Left lung (tissue), 10 donors: ENCODE results near the gene KRT80. TPM values are rescaled to one million over a fixed set of nuclear protein-coding genes. Genes with fewer than 3 reads are reported as not detected.
A peak's percentile ranks its signal among the peaks of the same experiment; 100 is the strongest.

ENCODE experiments used
- ATAC-seq: fragments of 200-7000 bp; cut with Tn5 transposase; one replicate; pipeline ENCODE4 v1.9.1; 2020; ENCODE audit warnings: moderate library complexity
- DNase-seq, 4 donors: peaks; one replicate each; pipeline ENCODE4 v3.0.0-alpha.2; 2013 to 2020
- H3K27ac ChIP-seq, 2 donors: fragments of 200-600 bp; sonication (generic) in 1 of 2; one replicate each; pipeline versions ENCODE4 v1.5.0 to v1.8.0; 2020 to 2021
- H3K27me3 ChIP-seq, 2 donors: fragments of 200-600 bp; sonication (generic) in 1 of 2; one replicate each; pipeline versions ENCODE4 v1.5.0 to v1.8.0; 2020 to 2021
- H3K36me3 ChIP-seq, 2 donors: fragments of 200-600 bp; sonication (generic) in 1 of 2; one replicate each; pipeline versions ENCODE4 v1.5.0 to v1.8.0; 2020 to 2021
- H3K4me1 ChIP-seq, 2 donors: fragments of 200-600 bp; one replicate each; pipeline ENCODE4 v1.8.0; 2021
- H3K4me3 ChIP-seq, 2 donors: fragments of 200-600 bp; sonication (generic) in 1 of 2; one replicate each; pipeline versions ENCODE4 v1.5.0 to v1.8.0; 2020 to 2021; ENCODE audit warnings: mild to moderate bottlenecking in 1 of 2
- H3K9me3 ChIP-seq, 2 donors: fragments of 200-600 bp; sonication (generic) in 1 of 2; one replicate each; pipeline versions ENCODE4 v1.5.0 to v1.8.0; 2020 to 2021
- intact Hi-C, 2 donors: fragments of 100-400 bp; cut with DNase I; formaldehyde crosslinking; loops; one replicate each; pipeline versions ENCODE4 v1.11.2 to v1.14.2; 2022
- polyA plus RNA-seq, 6 donors: library from polyadenylated mRNA; unstranded; fragments of 120-200 nt; gene quantifications; one replicate each; pipeline ENCODE4 v1.2.1, GENCODE V29; 2013; ENCODE audit not compliant: insufficient read length in 6 of 6
- total RNA-seq, 2 donors: library from RNA; stranded (reverse); fragmentation: NEBNext Ultra II Directional; extraction: Animal tissue kit (Norgen Biotek cat#: 25700); gene quantifications; one replicate each; pipeline ENCODE4 v1.2.1, GENCODE V29; 2021
- TF ChIP-seq, protein P1 (sequence below), 2 donors: fragments of 200-600 bp; sonication (generic) in 1 of 2; IDR thresholded peaks; one replicate each; pipeline versions ENCODE4 v1.5.0 to v1.8.0; 2021; ENCODE audit warnings: antibody characterized with exemption in 2 of 2
- donor health status: DM: no; HTN: yes; CAD: no.
- donor health status: DM: no; HTN: no; CAD: no.

Gene KRT80
- total and polyA plus RNA-seq, 8 donors: 0.59 to 30.1 (median 0.93) TPM

DNA sequence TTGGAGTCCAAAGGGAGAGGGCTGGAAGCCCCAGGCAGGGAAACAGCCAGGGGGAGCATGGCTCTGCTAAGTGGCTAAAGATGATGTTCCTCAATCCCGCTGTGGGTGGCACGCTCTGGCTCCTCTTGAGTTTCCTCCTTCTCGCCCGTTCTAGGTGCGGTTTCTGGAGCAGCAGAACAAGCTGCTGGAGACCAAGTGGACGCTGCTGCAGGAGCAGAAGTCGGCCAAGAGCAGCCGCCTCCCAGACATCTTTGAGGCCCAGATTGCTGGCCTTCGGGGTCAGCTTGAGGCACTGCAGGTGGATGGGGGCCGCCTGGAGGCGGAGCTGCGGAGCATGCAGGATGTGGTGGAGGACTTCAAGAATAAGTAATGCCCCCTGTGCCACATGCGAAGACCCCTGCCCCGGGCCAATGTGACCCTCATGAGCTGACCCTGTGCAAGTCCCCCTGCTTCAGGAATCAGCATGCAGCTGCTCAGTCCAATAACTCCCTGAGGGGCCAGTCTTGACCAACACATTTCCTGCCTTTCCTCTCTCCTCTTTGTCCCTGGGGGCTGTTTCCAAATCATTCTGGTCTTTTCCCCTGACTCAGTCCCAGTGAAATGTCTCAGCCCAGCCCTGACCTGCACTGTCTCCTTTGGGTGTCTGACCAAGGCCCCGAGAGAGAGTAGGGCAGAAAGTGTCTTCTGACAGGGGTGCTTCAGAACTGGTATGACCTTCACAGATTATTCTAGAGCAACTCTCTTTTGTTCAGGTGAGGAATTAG is 43.4 kb upstream of the KRT80 start:
- no peak for ATAC-seq
- intact Hi-C loops: no loop called here
- peak overlapping the region; percentile 30 to 45 for H3K4me3 ChIP-seq

DNA sequence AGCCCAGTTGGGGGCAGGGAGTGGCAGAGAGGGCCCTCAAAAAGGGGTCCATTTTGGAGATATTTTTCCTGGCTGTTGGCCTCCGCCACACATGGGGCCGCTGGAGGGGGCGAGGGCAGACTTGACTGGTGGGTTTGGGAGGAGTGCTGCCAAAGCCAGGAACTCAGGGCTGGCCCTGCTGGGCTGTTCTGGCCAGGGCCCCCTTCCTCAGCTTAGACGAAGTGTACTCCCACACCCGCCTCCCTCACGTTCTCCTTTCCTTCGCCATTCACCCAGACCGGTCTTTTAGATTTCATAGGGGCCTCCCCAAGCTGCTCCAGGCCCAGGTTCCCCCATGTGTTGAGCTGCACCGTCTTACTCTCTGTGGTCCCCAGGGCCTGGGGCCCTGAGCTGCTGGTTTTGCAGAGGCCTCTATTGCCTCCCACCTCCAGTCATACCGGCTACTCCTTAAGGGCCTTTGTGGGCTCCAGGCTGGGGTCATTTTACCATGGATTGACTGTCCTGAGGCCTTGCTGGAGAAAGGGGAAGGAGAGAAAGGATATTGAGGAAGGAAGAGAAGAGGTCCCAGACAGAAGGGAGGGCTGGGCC is 42.5 kb upstream of the KRT80 start:
- peak overlapping the region; percentile 64 to 83 for H3K27ac ChIP-seq
- H3K4me3 ChIP-seq: peak overlapping the region; percentile 30 to 45
- H3K9me3 ChIP-seq: no peaks in the 10 kb centered on the region
- H3K36me3 ChIP-seq: no peaks in the 10 kb centered on the region
- TF ChIP-seq, protein P1, sequence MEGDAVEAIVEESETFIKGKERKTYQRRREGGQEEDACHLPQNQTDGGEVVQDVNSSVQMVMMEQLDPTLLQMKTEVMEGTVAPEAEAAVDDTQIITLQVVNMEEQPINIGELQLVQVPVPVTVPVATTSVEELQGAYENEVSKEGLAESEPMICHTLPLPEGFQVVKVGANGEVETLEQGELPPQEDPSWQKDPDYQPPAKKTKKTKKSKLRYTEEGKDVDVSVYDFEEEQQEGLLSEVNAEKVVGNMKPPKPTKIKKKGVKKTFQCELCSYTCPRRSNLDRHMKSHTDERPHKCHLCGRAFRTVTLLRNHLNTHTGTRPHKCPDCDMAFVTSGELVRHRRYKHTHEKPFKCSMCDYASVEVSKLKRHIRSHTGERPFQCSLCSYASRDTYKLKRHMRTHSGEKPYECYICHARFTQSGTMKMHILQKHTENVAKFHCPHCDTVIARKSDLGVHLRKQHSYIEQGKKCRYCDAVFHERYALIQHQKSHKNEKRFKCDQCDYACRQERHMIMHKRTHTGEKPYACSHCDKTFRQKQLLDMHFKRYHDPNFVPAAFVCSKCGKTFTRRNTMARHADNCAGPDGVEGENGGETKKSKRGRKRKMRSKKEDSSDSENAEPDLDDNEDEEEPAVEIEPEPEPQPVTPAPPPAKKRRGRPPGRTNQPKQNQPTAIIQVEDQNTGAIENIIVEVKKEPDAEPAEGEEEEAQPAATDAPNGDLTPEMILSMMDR (IDR thresholded peaks at IDR 0.05): no peak
- H3K4me1 ChIP-seq: peaks cover 5 to 28% of the 10 kb centered on the region in 2 donors
- no peak for DNase-seq
- intact Hi-C loops: no loop called here
- H3K27me3 ChIP-seq: peaks cover 18 to 44% of the 10 kb centered on the region in 2 donors
- ATAC-seq: no peak

More for the DNA sequence above, 43.4 kb upstream of the KRT80 start:
- Histone ChIP-seq H3K9me3 (no peaks in the 10 kb centered on the region), H3K27me3 (peaks cover 18 to 44% of the 10 kb centered on the region in 2 donors), H3K4me1 (peaks cover 5 to 26% of the 10 kb centered on the region in 2 donors), H3K36me3 (no peaks in the 10 kb centered on the region), H3K27ac (peak overlapping the region; percentile 33 to 83)
- DNase-seq: peak in 1 of 4 donors; percentile 73
- TF ChIP-seq, protein P1 (IDR thresholded peaks at IDR 0.05): no peak

DNA sequence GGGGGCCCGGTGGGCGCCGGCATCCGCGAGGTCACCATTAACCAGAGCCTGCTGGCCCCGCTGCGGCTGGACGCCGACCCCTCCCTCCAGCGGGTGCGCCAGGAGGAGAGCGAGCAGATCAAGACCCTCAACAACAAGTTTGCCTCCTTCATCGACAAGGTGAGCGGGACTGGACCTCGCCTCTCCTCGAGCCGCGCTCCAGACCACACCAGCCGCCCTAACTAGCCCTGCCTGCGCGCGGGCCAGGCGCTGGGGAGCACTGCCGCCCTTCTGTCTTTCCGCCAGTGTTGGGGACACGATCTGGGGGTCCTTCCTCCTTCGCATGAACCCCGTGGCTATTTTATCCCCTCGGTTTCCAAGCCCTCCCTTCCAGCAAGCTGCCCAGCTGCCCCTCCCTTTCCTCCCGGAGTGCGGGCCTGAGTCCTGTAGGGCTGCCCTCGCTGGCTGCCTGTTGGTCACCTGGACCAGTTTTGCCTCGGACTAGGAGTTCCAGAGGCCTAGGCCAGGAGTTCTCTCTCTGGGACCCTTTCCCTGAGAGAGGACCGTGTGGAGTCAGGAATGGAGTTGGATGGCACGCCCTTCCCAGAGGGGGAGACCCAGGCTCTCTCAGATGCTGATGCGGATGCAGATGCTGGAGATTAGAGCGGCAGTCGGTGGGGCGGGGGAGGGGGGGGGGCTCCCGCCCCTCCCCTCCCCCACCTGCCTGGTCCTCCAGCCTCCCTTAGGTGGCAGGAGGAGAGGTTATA is 41.8 kb upstream of the KRT80 start:
- DNase-seq (no peak), ATAC-seq (no peak)
- intact Hi-C loops: no loop called here
- TF ChIP-seq, protein P1 (IDR thresholded peaks at IDR 0.05): no peak
- peaks cover 5 to 28% of the 10 kb centered on the region in 2 donors for H3K4me1 ChIP-seq
- peaks cover 18 to 48% of the 10 kb centered on the region in 2 donors for H3K27me3 ChIP-seq
- H3K36me3 ChIP-seq: no peaks in the 10 kb centered on the region
- no peaks in the 10 kb centered on the region for H3K9me3 ChIP-seq
- H3K27ac ChIP-seq: peak overlapping the region; percentile 64 to 83
- peak overlapping the region; percentile 30 to 45 for H3K4me3 ChIP-seq

DNA sequence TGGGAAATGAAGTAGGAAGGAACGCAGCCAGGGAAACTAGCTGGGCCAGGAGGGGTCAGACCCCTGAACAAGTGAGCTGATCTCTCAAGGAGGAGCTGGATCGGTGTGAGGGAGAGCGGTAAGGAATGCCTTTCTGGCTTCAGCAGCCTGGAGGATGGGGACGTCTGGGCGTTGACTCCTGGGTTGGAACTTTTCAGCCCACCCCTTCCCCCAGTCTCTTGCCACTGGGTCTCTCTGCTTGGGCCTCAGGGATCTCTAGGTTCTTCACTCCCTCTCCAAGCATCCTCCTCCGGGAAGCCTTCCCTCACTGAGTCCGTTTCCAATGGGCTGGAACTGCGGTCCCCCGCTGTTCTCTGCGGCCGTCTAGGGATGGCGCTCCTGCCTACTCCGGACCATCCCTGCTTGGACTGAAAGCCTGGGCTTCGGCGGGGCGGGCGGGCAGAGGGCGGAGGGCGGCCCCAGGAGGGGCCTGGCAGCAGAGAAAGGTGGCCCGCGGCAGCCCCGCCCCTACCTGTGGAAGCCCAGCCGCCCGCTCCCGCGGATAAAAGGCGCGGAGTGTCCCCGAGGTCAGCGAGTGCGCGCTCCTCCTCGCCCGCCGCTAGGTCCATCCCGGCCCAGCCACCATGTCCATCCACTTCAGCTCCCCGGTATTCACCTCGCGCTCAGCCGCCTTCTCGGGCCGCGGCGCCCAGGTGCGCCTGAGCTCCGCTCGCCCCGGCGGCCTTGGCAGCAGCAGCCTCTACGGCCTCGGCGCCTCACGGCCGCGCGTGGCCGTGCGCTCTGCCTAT is 41.1 kb upstream of the KRT80 start, which contains the start of gene KRT7:
KRT7 (plus strand) TSS at position 570 of the 788 bp plus-strand sequence; CDS start at position 624, 54 bp downstream.
- Histone ChIP-seq H3K27ac (peak within 1 kb of the TSS; percentile 64 to 83), H3K27me3 (peaks cover 18 to 48% of the 10 kb centered on the region in 2 donors), H3K4me1 (peaks cover 5 to 28% of the 10 kb centered on the region in 2 donors), H3K36me3 (no peaks in the 10 kb centered on the region), H3K4me3 (peak within 1 kb of the TSS; percentile 30 to 45), H3K9me3 (no peaks in the 10 kb centered on the region)
- ATAC-seq (peak; percentile 73), DNase-seq (peak in 2 of 4 donors; percentile 82 to 93)
- TF ChIP-seq, protein P1 (IDR thresholded peaks at IDR 0.05): no peak
- intact Hi-C loops: no loop called here
